CD14-positive monocyte (primary cell): ENCODE data around the gene POU6F2. TPM values are rescaled to one million over a fixed set of nuclear protein-coding genes. Genes with fewer than 3 reads are reported as not detected.

Experiments used
- DNase-seq, 3 donors: peaks; one replicate each; pipeline ENCODE4 v3.0.0-alpha.2; 2011 to 2022
- H2AFZ ChIP-seq: 2 replicates; pipeline ENCODE4 v1.6.0; 2012; ENCODE audit warnings: mild to moderate bottlenecking, low read depth, low read length, inconsistent platforms; ENCODE audit not compliant: insufficient read depth, poor library complexity, severe bottlenecking
- H3K27ac ChIP-seq, 2 donors: 1 replicate in 1 of 2; 2 replicates in 1 of 2; pipeline ENCODE4 v1.5.1; 2012 to 2013; ENCODE audit warnings: low read length in 2 of 2, control low read depth in 1 of 2, inconsistent platforms in 1 of 2, low read depth in 1 of 2, mild to moderate bottlenecking in 1 of 2
- H3K27me3 ChIP-seq, 2 donors: one replicate each; pipeline versions ENCODE4 v1.6.0 to v1.6.1; 2011 to 2013; ENCODE audit warnings: low read length in 2 of 2; ENCODE audit not compliant: control insufficient read depth in 2 of 2, insufficient read depth in 2 of 2
- H3K36me3 ChIP-seq, 2 donors: replicated peaks in 1 of 2; 1 replicate in 1 of 2; 2 replicates in 1 of 2; pipeline versions ENCODE4 v1.5.1 to v1.6.1; 2012 to 2013; ENCODE audit warnings: low read length in 2 of 2, control low read depth in 1 of 2, inconsistent platforms in 1 of 2, mild to moderate bottlenecking in 1 of 2; ENCODE audit not compliant: insufficient read depth in 2 of 2, control insufficient read depth in 1 of 2
- H3K4me1 ChIP-seq, 2 donors: 1 replicate in 1 of 2; 2 replicates in 1 of 2; pipeline versions ENCODE4 v1.5.1 to v1.6.1; 2012 to 2013; ENCODE audit warnings: low read length in 2 of 2, control low read depth in 1 of 2, inconsistent platforms in 1 of 2, mild to moderate bottlenecking in 1 of 2, moderate library complexity in 1 of 2; ENCODE audit not compliant: insufficient read depth in 2 of 2, control insufficient read depth in 1 of 2
- H3K4me2 ChIP-seq: replicated peaks from 2 replicates; pipeline ENCODE3; 2012; ENCODE audit warnings: low read length, moderate library complexity, mild to moderate bottlenecking; ENCODE audit not compliant: poor library complexity, severe bottlenecking; ENCODE audit errors: extremely low read depth
- H3K4me3 ChIP-seq, 3 experiments: fragments of 200-600 bp in 1 of 3; sonication (generic) in 1 of 3; replicated peaks in 1 of 3; 1 replicate in 2 of 3; 2 replicates in 1 of 3; pipeline ENCODE4 v1.5.1; 2011 to 2013; ENCODE audit warnings: low read length in 3 of 3, mild to moderate bottlenecking in 3 of 3, control low read depth in 2 of 3, low read depth in 2 of 3, inconsistent platforms in 1 of 3, moderate library complexity in 1 of 3
- H3K79me2 ChIP-seq: 2 replicates; pipeline ENCODE4 v1.6.0; 2012; ENCODE audit warnings: mild to moderate bottlenecking, control low read depth, inconsistent platforms, low read length, moderate library complexity; ENCODE audit not compliant: insufficient read depth
- H3K9ac ChIP-seq: 2 replicates; pipeline ENCODE4 v1.6.0; 2017; ENCODE audit warnings: low read length, mild to moderate bottlenecking; ENCODE audit not compliant: insufficient read depth, poor library complexity, severe bottlenecking
- H3K9me3 ChIP-seq, 2 donors: replicated peaks in 1 of 2; 1 replicate in 1 of 2; 2 replicates in 1 of 2; pipeline versions ENCODE4 v1.5.1 to v1.6.1; 2012 to 2013; ENCODE audit warnings: low read length in 2 of 2, control low read depth in 1 of 2; ENCODE audit not compliant: control insufficient read depth in 1 of 2, insufficient read depth in 1 of 2
- H4K20me1 ChIP-seq: 2 replicates; pipeline ENCODE4 v1.6.0; 2012; ENCODE audit warnings: mild to moderate bottlenecking, low read length, control low read depth, moderate library complexity; ENCODE audit not compliant: insufficient read depth
- H3K27ac Mint-ChIP-seq, 7 donors: one replicate each; pipeline ENCODE4 v1.8.0; 2020; ENCODE audit warnings: mild to moderate bottlenecking in 7 of 7, mixed read lengths in 7 of 7, moderate library complexity in 6 of 7, inconsistent platforms in 2 of 7
- H3K27me3 Mint-ChIP-seq, 3 donors: one replicate each; pipeline ENCODE4 v1.8.0; 2021 to 2022; ENCODE audit warnings: low read depth in 3 of 3, mild to moderate bottlenecking in 3 of 3, mixed read lengths in 3 of 3, moderate library complexity in 3 of 3, inconsistent platforms in 1 of 3
- H3K36me3 Mint-ChIP-seq, 2 donors: one replicate each; pipeline ENCODE4 v1.8.0; 2020; ENCODE audit warnings: mixed read lengths in 2 of 2, inconsistent platforms in 1 of 2, mild to moderate bottlenecking in 1 of 2
- H3K4me1 Mint-ChIP-seq: one replicate; pipeline ENCODE4 v1.8.0; 2020; ENCODE audit warnings: mild to moderate bottlenecking, mixed read lengths
- H3K4me3 Mint-ChIP-seq, 2 donors: one replicate each; pipeline ENCODE4 v1.8.0; 2020; ENCODE audit warnings: mild to moderate bottlenecking in 2 of 2, mixed read lengths in 2 of 2, moderate library complexity in 1 of 2
- H3K9me3 Mint-ChIP-seq, 7 donors: one replicate each; pipeline ENCODE4 v1.8.0; 2020 to 2022; ENCODE audit warnings: mixed read lengths in 7 of 7, mild to moderate bottlenecking in 6 of 7, moderate library complexity in 6 of 7, inconsistent platforms in 2 of 7
- WGBS: methylation state at CpG from one replicate; pipeline ENCODE4 v1.1.5; 2013; ENCODE audit warnings: missing lambda C conversion rate; ENCODE audit not compliant: insufficient coverage; 5-methylcytosine and 5-hydroxymethylcytosine counted together
- intact Hi-C, 2 donors: fragments of 100-400 bp; cut with micrococcal nuclease; formaldehyde crosslinking; loops; one replicate each; pipeline versions ENCODE4 v1.15.0 to v1.15.1; 2023
- polyA plus RNA-seq, 3 donors: library from polyadenylated mRNA; depleted of rRNA in 1 of 3; unstranded in 2 of 3; stranded (reverse) in 1 of 3; fragments of 300-500 nt in 2 of 3; fragments of >200 nt in 1 of 3; fragmentation: Illumina TruSeq in 2 of 3; gene quantifications; 1 replicate in 2 of 3; 2 replicates in 1 of 3; pipeline ENCODE4 v1.2.3, GENCODE V29; 2012 to 2021
- TF ChIP-seq, protein P1 (sequence below): fragments of 200-600 bp; IDR thresholded peaks from one replicate; pipeline ENCODE4 v1.8.0; 2022; ENCODE audit warnings: antibody characterized with exemption, mild to moderate bottlenecking

The POU6F2 gene
- polyA plus RNA-seq, 3 donors: not detected

DNA sequence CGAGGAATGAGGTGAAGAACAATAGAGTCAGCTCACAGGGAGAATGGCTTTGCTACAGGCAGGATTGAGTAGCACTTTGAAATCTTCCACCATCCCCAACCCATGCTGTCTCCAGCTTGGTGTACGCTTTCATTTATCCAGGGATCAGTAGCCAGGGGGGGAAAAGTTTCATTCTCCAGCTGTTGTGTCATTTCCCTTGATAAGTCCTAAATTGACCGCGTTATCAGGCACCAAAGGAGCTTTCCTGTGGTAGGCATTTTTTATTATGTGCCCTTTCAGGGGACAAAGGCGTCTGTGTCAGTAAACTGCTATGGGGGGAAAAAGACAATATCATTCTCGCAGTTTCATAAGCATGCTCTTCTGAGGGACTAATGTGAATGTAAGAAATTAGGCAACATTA is 481.9 kb downstream of the POU6F2 start:
- peaks cover 2% of the 10 kb centered on the region for H3K4me1 Mint-ChIP-seq

DNA sequence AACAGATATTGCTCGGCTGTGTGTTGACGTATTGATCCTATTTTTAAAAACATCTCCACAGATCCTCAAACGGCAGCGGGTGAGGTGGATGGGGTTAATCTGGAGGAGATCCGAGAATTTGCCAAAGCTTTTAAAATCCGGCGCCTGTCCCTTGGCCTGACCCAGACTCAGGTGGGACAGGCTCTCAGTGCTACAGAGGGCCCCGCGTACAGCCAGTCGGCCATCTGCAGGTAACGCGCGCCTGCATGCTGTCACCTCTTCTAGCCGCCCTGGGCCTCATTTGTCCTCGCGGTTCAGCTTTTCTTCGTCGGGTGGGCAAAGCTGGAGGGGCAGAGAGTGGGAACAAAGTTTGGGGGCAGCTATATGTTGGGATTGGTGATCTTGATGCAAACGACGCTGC is 482.8 kb downstream of the POU6F2 start:
- intact Hi-C loops: no loop called here
- Histone ChIP-seq H3K4me1 (no peaks in the 10 kb centered on the region), H3K79me2 (no peaks in the 10 kb centered on the region), H3K36me3 (no peaks in the 10 kb centered on the region), H3K9me3 (no peaks in the 10 kb centered on the region), H4K20me1 (no peaks in the 10 kb centered on the region), H3K27ac (no peak overlapping the region), H2AFZ (no peak overlapping the region), H3K27me3 (no peaks in the 10 kb centered on the region), H3K9ac (no peak overlapping the region), H3K4me2 (no peak overlapping the region), H3K4me3 (no peak overlapping the region)
- Mint-ChIP-seq H3K9me3 (no peaks in the 10 kb centered on the region), H3K27ac (no peak overlapping the region), H3K27me3 (peaks cover 3 to 5% (median 4%) of the 10 kb centered on the region in 3 donors), H3K4me1 (peaks cover 9% of the 10 kb centered on the region), H3K36me3 (no peaks in the 10 kb centered on the region), H3K4me3 (no peak overlapping the region)
- TF ChIP-seq, protein P1, sequence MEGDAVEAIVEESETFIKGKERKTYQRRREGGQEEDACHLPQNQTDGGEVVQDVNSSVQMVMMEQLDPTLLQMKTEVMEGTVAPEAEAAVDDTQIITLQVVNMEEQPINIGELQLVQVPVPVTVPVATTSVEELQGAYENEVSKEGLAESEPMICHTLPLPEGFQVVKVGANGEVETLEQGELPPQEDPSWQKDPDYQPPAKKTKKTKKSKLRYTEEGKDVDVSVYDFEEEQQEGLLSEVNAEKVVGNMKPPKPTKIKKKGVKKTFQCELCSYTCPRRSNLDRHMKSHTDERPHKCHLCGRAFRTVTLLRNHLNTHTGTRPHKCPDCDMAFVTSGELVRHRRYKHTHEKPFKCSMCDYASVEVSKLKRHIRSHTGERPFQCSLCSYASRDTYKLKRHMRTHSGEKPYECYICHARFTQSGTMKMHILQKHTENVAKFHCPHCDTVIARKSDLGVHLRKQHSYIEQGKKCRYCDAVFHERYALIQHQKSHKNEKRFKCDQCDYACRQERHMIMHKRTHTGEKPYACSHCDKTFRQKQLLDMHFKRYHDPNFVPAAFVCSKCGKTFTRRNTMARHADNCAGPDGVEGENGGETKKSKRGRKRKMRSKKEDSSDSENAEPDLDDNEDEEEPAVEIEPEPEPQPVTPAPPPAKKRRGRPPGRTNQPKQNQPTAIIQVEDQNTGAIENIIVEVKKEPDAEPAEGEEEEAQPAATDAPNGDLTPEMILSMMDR: no peak
- DNase-seq: no peak
- WGBS: 99% methylated on average over 9 of the region's 20 CpGs

More for the DNA sequence above, 481.9 kb downstream of the POU6F2 start:
- H3K4me3 Mint-ChIP-seq: no peak overlapping the region
- intact Hi-C loops: no loop called here
- Histone ChIP-seq H2AFZ (no peak overlapping the region), H3K4me2 (no peak overlapping the region), H3K79me2 (no peaks in the 10 kb centered on the region), H3K36me3 (no peaks in the 10 kb centered on the region), H3K27ac (no peak overlapping the region), H3K4me3 (no peak overlapping the region), H3K9me3 (no peaks in the 10 kb centered on the region), H3K4me1 (no peaks in the 10 kb centered on the region), H3K27me3 (no peaks in the 10 kb centered on the region), H4K20me1 (no peaks in the 10 kb centered on the region), H3K9ac (no peak overlapping the region)
- H3K27ac Mint-ChIP-seq: no peak overlapping the region
- 60% methylated on average over 2 of the region's 6 CpGs for WGBS
- TF ChIP-seq, protein P1: no peak
- H3K9me3 Mint-ChIP-seq: no peaks in the 10 kb centered on the region
- peaks cover 3 to 5% (median 4%) of the 10 kb centered on the region in 3 donors for H3K27me3 Mint-ChIP-seq
- H3K36me3 Mint-ChIP-seq: no peaks in the 10 kb centered on the region
- DNase-seq: no peak
